ENCODE measurements around the gene OSBP2. TPM values are rescaled to one million over a fixed set of nuclear protein-coding genes. Genes with fewer than 3 reads are reported as not detected.

The OSBP2 gene, protein sequence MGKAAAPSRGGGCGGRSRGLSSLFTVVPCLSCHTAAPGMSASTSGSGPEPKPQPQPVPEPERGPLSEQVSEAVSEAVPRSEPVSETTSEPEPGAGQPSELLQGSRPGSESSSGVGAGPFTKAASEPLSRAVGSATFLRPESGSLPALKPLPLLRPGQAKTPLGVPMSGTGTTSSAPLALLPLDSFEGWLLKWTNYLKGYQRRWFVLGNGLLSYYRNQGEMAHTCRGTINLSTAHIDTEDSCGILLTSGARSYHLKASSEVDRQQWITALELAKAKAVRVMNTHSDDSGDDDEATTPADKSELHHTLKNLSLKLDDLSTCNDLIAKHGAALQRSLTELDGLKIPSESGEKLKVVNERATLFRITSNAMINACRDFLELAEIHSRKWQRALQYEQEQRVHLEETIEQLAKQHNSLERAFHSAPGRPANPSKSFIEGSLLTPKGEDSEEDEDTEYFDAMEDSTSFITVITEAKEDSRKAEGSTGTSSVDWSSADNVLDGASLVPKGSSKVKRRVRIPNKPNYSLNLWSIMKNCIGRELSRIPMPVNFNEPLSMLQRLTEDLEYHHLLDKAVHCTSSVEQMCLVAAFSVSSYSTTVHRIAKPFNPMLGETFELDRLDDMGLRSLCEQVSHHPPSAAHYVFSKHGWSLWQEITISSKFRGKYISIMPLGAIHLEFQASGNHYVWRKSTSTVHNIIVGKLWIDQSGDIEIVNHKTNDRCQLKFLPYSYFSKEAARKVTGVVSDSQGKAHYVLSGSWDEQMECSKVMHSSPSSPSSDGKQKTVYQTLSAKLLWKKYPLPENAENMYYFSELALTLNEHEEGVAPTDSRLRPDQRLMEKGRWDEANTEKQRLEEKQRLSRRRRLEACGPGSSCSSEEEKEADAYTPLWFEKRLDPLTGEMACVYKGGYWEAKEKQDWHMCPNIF
- 0.37 and 0.53 TPM in 2 replicates for total RNA-seq (2014; rRNA removed; shearing (Covaris generic))

DNA sequence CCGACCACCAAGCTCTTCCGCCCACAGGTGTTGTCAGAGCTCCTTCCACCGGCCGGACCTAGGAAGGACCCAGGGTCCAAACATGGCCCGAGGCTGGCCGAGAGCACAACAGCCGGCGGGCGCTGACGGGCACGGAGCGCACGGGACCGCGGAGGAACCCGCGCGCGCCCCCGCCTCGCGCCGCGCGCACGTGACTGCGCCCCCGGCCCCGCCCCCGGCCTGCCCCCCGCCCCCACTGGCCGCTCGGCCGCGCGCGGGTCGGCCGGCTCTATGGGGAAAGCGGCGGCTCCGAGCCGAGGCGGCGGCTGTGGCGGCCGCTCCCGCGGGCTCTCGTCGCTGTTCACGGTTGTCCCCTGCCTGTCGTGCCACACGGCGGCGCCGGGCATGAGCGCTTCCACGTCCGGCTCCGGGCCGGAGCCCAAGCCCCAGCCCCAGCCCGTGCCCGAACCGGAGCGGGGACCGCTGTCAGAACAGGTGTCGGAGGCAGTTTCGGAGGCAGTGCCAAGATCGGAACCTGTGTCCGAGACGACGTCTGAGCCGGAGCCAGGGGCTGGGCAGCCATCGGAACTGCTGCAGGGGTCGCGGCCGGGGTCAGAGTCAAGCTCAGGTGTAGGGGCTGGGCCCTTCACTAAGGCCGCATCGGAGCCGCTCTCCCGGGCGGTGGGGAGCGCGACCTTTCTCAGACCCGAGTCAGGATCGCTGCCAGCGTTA, at the start of gene OSBP2:
Gene OSBP2, plus strand, starts transcription at position 235 of the 711 bp plus-strand sequence. Its CDS starts 36 bp downstream, at position 271.
- Histone ChIP-seq H3K36me3 (no peaks in the 10 kb centered on the region), H3K4me3 (peak within 1 kb of the TSS; percentile 29), H3K27me3 (replicated peaks) (peaks cover 25% of the 10 kb centered on the region), H3K9me3 (replicated peaks) (no peaks in the 10 kb centered on the region), H3K27ac (no peak within 1 kb of the TSS), H3K4me1 (replicated peaks) (peaks cover 4% of the 10 kb centered on the region)
- no peak for DNase-seq (ENCODE audit: low read depth in 1 of 2, low spot score in 2 of 2)

DNA sequence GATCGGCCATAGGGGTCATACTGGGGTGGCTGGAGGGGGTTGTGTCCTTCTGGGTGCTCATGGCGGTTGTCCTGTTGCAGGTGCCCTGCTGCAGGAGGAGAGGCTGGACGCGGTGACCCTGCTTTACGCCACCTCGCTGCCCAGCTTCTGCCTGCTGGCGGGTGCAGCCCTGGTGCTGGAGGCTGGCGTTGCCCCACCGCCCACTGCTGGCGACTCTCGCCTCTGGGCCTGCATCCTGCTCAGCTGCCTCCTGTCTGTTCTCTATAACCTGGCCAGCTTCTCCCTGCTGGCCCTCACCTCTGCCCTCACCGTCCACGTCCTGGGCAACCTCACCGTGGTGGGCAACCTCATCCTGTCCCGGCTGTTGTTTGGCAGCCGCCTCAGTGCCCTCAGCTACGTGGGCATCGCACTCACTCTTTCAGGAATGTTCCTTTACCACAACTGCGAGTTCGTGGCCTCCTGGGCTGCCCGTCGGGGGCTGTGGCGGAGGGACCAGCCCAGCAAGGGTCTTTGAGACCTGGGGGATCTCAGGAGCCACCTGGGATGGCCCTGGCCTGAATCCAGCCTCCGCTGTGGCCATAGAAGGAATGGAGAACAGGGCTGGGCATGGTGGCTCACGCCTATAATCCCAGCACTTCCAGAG, 48.0 kb upstream of the OSBP2 start:
- H3K4me3 ChIP-seq, result no peak overlapping the region
- no peaks in the 10 kb centered on the region for H3K9me3 ChIP-seq (replicated peaks)
- H3K27me3 ChIP-seq (replicated peaks), result no peaks in the 10 kb centered on the region
- no peak overlapping the region for H3K27ac ChIP-seq
- peaks cover 3% of the 10 kb centered on the region for H3K4me1 ChIP-seq (replicated peaks)
- DNase-seq (ENCODE audit: low read depth in 1 of 2, low spot score in 2 of 2), result no peak
- no peaks in the 10 kb centered on the region for H3K36me3 ChIP-seq

DNA sequence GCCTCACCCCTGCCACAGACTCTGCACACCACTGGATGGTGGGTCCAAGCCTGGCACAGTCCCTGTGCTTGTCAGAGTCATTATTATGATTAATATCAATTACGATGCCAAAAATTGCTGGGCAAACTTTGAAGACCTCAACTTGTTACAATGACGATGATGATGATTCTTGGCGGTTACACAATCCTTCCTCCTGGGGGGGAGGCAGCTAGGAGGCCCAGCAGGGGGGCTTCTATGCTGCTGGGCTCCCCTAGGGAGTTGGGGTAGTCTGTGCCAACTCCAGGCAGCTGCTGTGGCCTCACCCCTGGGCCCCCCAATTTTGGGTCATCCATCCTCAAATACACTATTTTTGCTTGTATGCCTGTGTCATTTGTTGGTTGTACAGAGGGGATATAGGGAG, 47.1 kb upstream of the OSBP2 start:
- H3K27ac ChIP-seq, result no peak overlapping the region
- no peaks in the 10 kb centered on the region for H3K27me3 ChIP-seq (replicated peaks)
- no peaks in the 10 kb centered on the region for H3K36me3 ChIP-seq
- no peak for DNase-seq (ENCODE audit: low read depth in 1 of 2, low spot score in 2 of 2)
- H3K4me1 ChIP-seq (replicated peaks), result peaks cover 3% of the 10 kb centered on the region
- H3K4me3 ChIP-seq, result no peak overlapping the region
- H3K9me3 ChIP-seq (replicated peaks), result no peaks in the 10 kb centered on the region

DNA sequence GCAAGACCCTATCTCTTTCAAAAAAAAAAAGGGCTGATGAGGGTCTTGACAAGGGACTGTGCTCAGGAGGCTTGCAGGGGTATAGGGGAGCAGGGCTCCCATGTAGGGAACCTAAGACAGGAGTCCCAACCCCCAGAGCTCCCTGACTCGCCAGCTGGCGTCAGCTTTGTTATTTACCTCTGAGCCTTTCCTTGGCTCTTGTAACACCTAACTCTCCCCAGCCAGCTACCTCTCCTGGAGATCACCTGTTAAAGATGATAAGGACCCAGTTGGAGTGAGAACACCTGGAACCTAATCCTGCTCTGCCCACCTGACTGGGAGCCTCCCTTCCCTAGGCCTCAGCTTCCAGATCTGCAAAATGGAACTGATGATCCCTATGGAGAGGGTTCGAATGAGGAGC, 45.8 kb upstream of the OSBP2 start:
- Histone ChIP-seq H3K36me3 (no peaks in the 10 kb centered on the region), H3K27ac (no peak overlapping the region), H3K27me3 (replicated peaks) (no peaks in the 10 kb centered on the region), H3K4me1 (replicated peaks) (peaks cover 3% of the 10 kb centered on the region), H3K9me3 (replicated peaks) (no peaks in the 10 kb centered on the region), H3K4me3 (no peak overlapping the region)
- no peak for DNase-seq (ENCODE audit: low read depth in 1 of 2, low spot score in 2 of 2)

DNA sequence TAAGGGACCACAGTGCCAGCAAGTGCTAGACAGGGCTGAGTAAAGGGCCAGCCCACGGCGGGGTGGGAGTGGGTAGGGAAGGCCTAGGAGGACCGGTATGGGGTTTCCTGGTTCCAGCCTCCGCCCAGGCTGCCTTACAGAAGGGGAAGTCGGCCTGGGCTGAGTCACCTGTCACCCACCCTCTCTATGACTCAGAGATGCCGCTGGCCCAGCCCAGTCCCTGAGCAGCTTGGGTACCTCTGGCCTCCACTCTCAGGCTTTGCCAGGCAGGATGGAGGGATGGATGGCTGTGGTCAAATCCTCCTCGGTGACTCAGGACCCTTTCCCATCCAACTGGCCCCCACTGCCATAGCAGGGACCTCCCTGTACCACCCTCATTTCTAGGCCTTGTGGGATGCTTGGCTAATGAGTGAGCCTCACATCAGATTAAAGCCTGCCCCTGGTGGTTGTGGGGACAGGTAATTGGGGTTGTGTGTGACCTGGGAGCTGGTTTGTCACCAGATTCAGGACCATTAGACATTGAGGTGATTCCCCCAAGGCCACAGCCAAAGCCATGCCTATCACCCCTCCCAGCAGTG, 45.2 kb upstream of the OSBP2 start:
- Histone ChIP-seq H3K27me3 (replicated peaks) (no peaks in the 10 kb centered on the region), H3K36me3 (no peaks in the 10 kb centered on the region), H3K4me1 (replicated peaks) (peaks cover 3% of the 10 kb centered on the region; the same call in 1 of the 2 replicates), H3K4me3 (no peak overlapping the region), H3K27ac (no peak overlapping the region), H3K9me3 (replicated peaks) (no peaks in the 10 kb centered on the region)
- no peak for DNase-seq (ENCODE audit: low read depth in 1 of 2, low spot score in 2 of 2)

DNA sequence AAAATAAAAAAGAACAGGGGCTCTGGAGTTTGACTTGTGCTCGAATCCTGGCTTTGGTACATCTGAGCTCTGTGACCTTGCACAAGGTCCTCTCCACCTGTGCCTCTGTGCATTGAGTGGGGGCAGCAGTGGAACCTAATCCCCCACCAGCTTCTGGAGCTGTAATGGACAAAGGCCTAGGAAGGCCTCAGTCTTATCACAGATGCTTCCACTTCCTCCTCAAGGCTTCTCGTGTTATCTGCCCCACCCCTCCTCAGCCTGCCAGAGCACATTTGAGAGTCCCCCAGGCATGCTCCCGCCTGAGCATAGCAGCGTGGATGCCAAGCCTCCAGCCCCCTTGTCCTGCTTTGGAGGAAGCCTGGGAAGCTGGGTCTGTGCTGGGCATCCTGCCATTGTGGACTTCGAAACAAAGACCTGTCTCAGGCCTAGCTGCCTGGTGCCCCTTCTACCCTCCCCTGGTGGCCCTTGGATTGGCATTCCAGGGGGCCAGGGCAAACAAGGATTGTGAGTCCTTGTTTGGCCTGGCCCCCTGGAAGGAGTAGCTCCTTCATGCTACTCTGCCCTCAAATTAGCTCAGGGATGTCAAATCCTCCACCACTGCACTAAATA, 44.1 kb upstream of the OSBP2 start:
- Histone ChIP-seq H3K9me3 (replicated peaks) (no peaks in the 10 kb centered on the region), H3K4me3 (no peak overlapping the region), H3K27me3 (replicated peaks) (no peaks in the 10 kb centered on the region), H3K27ac (no peak overlapping the region), H3K4me1 (replicated peaks) (peaks cover 3% of the 10 kb centered on the region; the same call in 1 of the 2 replicates), H3K36me3 (no peaks in the 10 kb centered on the region)
- DNase-seq (ENCODE audit: low read depth in 1 of 2, low spot score in 2 of 2), result no peak

DNA sequence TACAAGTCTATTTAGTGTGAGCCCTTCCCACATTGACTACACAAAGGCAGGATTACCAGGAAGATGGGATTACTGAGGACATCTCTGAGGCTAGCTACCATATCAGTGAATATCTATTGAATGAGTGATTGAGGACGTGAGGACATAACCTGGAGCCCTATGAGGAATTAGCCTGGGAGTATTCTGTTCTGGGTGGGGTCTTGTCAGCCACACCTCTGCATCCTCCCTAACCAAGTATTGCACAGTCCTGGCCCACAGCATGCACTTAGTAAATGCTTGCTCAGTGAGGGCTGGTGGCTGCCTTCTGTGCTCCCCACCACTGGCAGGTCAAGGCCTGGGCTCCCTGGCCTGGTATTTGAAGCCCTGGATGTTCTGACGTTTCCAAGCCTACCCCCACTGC, 41.8 kb upstream of the OSBP2 start:
- no peak overlapping the region for H3K27ac ChIP-seq
- DNase-seq (ENCODE audit: low read depth in 1 of 2, low spot score in 2 of 2), result no peak
- no peaks in the 10 kb centered on the region for H3K36me3 ChIP-seq

DNA sequence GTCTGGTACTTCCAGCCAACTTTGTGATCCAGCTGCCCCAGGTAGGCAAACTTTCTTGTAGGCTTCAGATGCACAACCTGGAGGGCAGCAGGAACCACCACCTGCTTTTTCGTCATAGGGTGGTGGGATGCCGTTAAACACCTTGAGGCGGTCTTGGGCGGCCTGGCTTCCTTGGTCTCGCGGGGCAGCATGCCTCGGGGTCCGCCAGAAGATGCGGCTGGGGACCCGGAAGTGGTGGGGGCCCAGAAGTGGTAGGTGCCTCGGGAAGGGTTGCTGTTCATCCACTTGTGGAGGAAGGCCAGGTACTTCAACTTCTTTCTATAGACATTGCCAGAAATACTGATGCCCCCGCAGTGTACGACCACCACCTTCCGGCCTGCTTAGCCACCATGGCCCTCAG, 40.3 kb upstream of the OSBP2 start:
- H3K4me3 ChIP-seq, result no peak overlapping the region
- H3K36me3 ChIP-seq, result no peaks in the 10 kb centered on the region
- no peaks in the 10 kb centered on the region for H3K27me3 ChIP-seq (replicated peaks)
- H3K9me3 ChIP-seq (replicated peaks), result no peaks in the 10 kb centered on the region
- H3K27ac ChIP-seq, result no peak overlapping the region
- DNase-seq (ENCODE audit: low read depth in 1 of 2, low spot score in 2 of 2), result no peak
- H3K4me1 ChIP-seq (replicated peaks), result peaks cover under 1% of the 10 kb centered on the region; the same call in 1 of the 2 replicates

More for the DNA sequence above, 41.8 kb upstream of the OSBP2 start:
- Histone ChIP-seq H3K4me1 (replicated peaks) (peaks cover 3% of the 10 kb centered on the region; the same call in 1 of the 2 replicates), H3K27me3 (replicated peaks) (no peaks in the 10 kb centered on the region), H3K9me3 (replicated peaks) (no peaks in the 10 kb centered on the region), H3K4me3 (no peak overlapping the region)

DNA sequence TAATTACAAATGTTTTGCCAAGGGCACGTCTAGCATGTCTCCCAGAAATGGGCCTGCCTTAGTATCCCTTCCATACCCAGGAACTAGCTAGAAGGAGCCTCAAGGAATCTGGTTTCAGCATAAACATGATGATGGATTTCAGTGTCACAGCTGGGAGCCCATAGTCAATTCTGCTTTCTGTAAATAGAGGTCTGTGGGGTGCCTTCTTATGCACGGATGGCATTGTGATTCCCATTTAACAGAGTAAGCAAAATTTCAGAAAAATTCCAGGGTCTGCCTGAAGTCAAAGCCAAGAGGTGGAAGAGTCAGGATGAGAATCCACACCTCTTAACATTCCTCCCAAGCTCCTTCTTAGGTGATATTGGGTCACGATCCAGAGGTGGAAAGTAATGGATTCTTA, 39.1 kb upstream of the OSBP2 start:
- no peak for DNase-seq (ENCODE audit: low read depth in 1 of 2, low spot score in 2 of 2)
- H3K27ac ChIP-seq, result no peak overlapping the region
- H3K4me1 ChIP-seq (replicated peaks), result no peaks in the 10 kb centered on the region
- H3K27me3 ChIP-seq (replicated peaks), result no peaks in the 10 kb centered on the region
- no peak overlapping the region for H3K4me3 ChIP-seq
- no peaks in the 10 kb centered on the region for H3K36me3 ChIP-seq
- no peaks in the 10 kb centered on the region for H3K9me3 ChIP-seq (replicated peaks)

DNA sequence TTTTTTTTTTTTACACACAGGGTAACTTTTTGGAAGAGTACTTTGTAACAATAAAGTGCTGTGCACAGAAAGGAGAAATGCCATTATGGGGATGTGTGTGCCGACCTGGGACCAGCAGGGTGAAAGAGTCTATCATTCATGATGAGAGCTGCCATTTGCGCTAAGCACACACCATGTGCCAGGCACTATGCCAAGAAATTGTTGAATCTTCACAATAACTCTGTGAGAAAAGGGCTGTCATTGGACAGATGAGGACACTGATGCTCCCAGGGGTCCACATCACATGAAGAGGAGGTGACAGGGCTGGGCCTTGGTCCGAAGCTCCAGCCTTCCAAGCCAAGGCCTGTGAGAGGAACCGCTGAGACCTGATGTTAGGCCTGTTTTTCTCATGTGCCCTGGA, 32.6 kb upstream of the OSBP2 start:
- no peaks in the 10 kb centered on the region for H3K36me3 ChIP-seq
- no peak overlapping the region for H3K4me3 ChIP-seq
- H3K9me3 ChIP-seq (replicated peaks), result no peaks in the 10 kb centered on the region
- DNase-seq (ENCODE audit: low read depth in 1 of 2, low spot score in 2 of 2), result no peak
- H3K4me1 ChIP-seq (replicated peaks), result peaks cover 5% of the 10 kb centered on the region
- H3K27ac ChIP-seq, result no peak overlapping the region
- H3K27me3 ChIP-seq (replicated peaks), result no peaks in the 10 kb centered on the region

DNA sequence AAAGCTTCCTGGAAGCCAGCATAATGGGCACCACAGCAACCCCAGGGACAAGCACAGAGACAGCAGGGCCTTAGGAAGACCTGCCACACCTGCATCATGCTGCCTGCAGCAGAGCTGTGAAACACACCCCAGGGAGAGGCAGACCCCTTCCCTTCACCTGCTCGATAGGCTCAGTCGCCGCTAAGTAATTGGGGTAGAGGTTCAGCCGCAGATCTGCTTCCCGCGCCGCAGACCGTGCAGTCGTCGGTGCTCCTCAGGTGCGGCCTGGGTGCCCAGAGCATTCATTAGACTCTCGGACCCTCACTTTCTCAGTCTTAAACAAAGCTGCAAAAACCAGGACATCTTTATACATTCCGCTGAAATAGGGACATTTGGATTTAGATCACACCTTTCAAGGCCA, 29.9 kb upstream of the OSBP2 start:
- Histone ChIP-seq H3K27me3 (replicated peaks) (no peaks in the 10 kb centered on the region), H3K36me3 (no peaks in the 10 kb centered on the region; the same call in 1 of the 2 replicates), H3K27ac (no peak overlapping the region), H3K4me3 (no peak overlapping the region), H3K9me3 (replicated peaks) (no peaks in the 10 kb centered on the region), H3K4me1 (replicated peaks) (peaks cover 13% of the 10 kb centered on the region)
- no peak for DNase-seq (ENCODE audit: low read depth in 1 of 2, low spot score in 2 of 2)

DNA sequence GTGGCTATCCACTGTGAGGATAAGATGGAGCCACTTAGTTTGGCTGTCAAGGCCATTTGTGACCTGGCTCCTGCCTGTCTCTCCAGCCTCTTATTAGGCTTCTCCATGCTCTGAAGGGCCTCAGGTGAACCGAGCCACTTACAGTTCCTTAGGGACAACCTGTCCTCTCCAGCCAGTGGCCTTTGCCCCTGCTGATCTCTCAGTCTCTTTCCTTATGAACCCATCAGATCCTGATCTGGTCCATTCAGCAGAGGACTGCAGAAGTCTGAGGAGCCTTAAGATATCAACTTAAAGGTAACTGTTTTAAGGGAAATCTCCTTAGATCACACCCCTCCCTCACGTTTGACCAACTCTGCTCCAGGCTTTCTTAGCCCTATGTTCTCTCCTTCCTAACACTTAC, 29.4 kb upstream of the OSBP2 start:
- Histone ChIP-seq H3K27me3 (replicated peaks) (no peaks in the 10 kb centered on the region), H3K9me3 (replicated peaks) (no peaks in the 10 kb centered on the region), H3K4me3 (no peak overlapping the region), H3K27ac (no peak overlapping the region), H3K4me1 (replicated peaks) (peaks cover 13% of the 10 kb centered on the region), H3K36me3 (no peaks in the 10 kb centered on the region; the same call in 1 of the 2 replicates)
- DNase-seq (ENCODE audit: low read depth in 1 of 2, low spot score in 2 of 2), result no peak
